Uterus (tissue), 2 donors: ENCODE results near the gene IFT20.

Experiments
- POLR2A ChIP-seq, 2 donors: fragments of 450-650 bp; IDR thresholded peaks; one replicate each; pipeline ENCODE4 v1.6.1; 2016; ENCODE audit warnings: antibody characterized with exemption in 2 of 2, mild to moderate bottlenecking in 1 of 2, moderate library complexity in 1 of 2
- TF ChIP-seq, protein P1 (sequence below), 4 experiments: fragments of 200-600 bp in 2 of 4; fragments of 450-650 bp in 2 of 4; sonication (generic) in 2 of 4; IDR thresholded peaks; one replicate each; pipeline ENCODE4 v1.5.1; 2016 to 2019; ENCODE audit warnings: antibody characterized with exemption in 4 of 4, mild to moderate bottlenecking in 2 of 4, moderate library complexity in 1 of 4

DNA sequence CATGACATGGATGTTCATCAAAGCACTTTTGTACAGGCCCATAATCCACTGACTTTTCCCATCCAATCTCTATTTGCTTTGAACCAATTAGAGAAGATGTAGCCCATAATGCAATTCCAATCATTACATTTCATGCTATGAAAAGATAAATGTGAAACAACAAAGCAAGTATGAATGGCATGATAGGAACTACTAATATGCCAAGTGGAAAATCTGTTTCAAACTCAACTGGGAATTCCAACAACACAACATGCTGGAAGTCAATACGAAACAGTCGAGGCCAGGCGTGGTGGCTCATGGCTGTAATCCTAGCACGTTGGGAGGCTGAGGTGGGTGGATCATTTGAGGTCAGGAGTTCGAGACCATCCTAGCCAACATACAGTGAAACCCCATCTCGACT lies 55.9 kb downstream of the IFT20 start:
- TF ChIP-seq, protein P1, sequence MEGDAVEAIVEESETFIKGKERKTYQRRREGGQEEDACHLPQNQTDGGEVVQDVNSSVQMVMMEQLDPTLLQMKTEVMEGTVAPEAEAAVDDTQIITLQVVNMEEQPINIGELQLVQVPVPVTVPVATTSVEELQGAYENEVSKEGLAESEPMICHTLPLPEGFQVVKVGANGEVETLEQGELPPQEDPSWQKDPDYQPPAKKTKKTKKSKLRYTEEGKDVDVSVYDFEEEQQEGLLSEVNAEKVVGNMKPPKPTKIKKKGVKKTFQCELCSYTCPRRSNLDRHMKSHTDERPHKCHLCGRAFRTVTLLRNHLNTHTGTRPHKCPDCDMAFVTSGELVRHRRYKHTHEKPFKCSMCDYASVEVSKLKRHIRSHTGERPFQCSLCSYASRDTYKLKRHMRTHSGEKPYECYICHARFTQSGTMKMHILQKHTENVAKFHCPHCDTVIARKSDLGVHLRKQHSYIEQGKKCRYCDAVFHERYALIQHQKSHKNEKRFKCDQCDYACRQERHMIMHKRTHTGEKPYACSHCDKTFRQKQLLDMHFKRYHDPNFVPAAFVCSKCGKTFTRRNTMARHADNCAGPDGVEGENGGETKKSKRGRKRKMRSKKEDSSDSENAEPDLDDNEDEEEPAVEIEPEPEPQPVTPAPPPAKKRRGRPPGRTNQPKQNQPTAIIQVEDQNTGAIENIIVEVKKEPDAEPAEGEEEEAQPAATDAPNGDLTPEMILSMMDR (IDR thresholded peaks at IDR 0.05): no peak
- TF ChIP-seq POLR2A (IDR thresholded peaks at IDR 0.05): no peak
